GM10266 (cell line): ENCODE data around the gene DAPK1.

Experiments used
- DNase-seq: peaks from one replicate; pipeline ENCODE4 v3.0.0; 2012; ENCODE audit errors: extremely low spot score
- CTCF ChIP-seq: IDR thresholded peaks from 2 replicates; pipeline ENCODE4 v1.5.1; 2012; ENCODE audit warnings: mild to moderate bottlenecking, low read depth; ENCODE audit not compliant: control insufficient read depth, insufficient read depth; ENCODE audit errors: missing control alignments

Gene DAPK1

GRCh38 chr9:87708986-87709728 lies 211.5 kb downstream of the DAPK1 start:
- no peak for TF ChIP-seq CTCF
- DNase-seq = no peak

GRCh38 chr9:87710443-87710842 lies 212.8 kb downstream of the DAPK1 start:
- no peak for TF ChIP-seq CTCF
- DNase-seq = no peak

- no peak for DNase-seq
- TF ChIP-seq CTCF = no peak
Observed at GRCh38 chr9:87711857-87712800, 214.5 kb downstream of the DAPK1 start.

GRCh38 chr9:87712801-87713277 lies 215.2 kb downstream of the DAPK1 start:
- no peak for DNase-seq
- no peak for TF ChIP-seq CTCF

- DNase-seq = no peak
- no peak for TF ChIP-seq CTCF
Observed at GRCh38 chr9:87713278-87713987, 215.8 kb downstream of the DAPK1 start.

GRCh38 chr9:87713988-87714330 lies 216.3 kb downstream of the DAPK1 start:
- no peak for DNase-seq
- TF ChIP-seq CTCF = no peak
